ENCODE data around the gene CTCFL.

DNA sequence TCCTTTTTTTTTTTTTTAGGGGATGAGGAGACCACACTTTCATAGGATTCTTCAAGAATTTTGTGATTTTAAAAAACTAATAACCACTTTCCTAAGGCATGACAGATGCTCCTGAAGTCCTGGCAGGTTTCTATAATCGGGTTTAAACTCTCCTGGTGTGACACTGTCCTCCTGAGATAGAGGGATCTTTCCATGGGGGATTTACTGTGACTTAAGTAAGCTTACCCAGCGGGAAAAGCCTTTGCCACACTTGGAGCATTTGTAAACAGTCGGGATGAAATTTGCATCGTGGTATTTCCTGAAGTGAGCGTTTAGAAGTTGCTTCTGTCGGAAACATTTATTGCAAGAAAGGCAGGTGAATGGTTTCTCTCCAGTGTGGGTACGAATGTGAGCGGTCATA, 16.6 kb downstream of the CTCFL start:
- no peak for TF ChIP-seq CTCF (IDR thresholded peaks at IDR 0.05; ENCODE audit: borderline replicate concordance, extremely low read depth, low read length, poor library complexity, severe bottlenecking)
- no peak for TF ChIP-seq EZH2 (IDR thresholded peaks at IDR 0.05; ENCODE audit: borderline replicate concordance, low read depth, low read length, severe bottlenecking)

Data from DND-41 (cell line).